T-helper 17 cell (primary cell): ENCODE data around the gene OR12D1. TPM values are rescaled to one million over a fixed set of nuclear protein-coding genes. Genes with fewer than 3 reads are reported as not detected.

Experiments
- total RNA-seq, 4 donors: library from RNA in 2 of 4; stranded (reverse) in 2 of 4; gene quantifications; one replicate each; pipeline ENCODE4 v1.2.3 and lab custom pipeline; 2022 to 2026

The OR12D1 gene
- total RNA-seq, 2 donors from 2014 or later: not detected

Other genes starting within 250 kb of the OR12D1 start
- gene OR2J2, start 244.0 kb upstream of the OR12D1 start, total RNA-seq: not detected
- gene OR14J1, start 113.2 kb upstream of the OR12D1 start, total RNA-seq: not detected
- not detected for gene OR5V1, start 46.1 kb upstream of the OR12D1 start, total RNA-seq
- not detected for gene OR12D3, start 39.6 kb upstream of the OR12D1 start, total RNA-seq
- not detected for gene OR12D2, start 19.3 kb upstream of the OR12D1 start, total RNA-seq
- gene OR10C1, start 24.4 kb downstream of the OR12D1 start, total RNA-seq: not detected
- not detected for gene OR11A1, start 42.1 kb downstream of the OR12D1 start, total RNA-seq
- gene OR2H1, start 42.2 kb downstream of the OR12D1 start, total RNA-seq: not detected
- not detected for gene MAS1L, start 73.0 kb downstream of the OR12D1 start, total RNA-seq
- not detected for gene UBD, start 144.8 kb downstream of the OR12D1 start, total RNA-seq
- not detected for gene OR2H2, start 170.2 kb downstream of the OR12D1 start, total RNA-seq
- 100 to 1,000 TPM; 101 to 139 TPM for gene GABBR1, start 218.3 kb downstream of the OR12D1 start, total RNA-seq
- not detected for gene MOG, start 242.2 kb downstream of the OR12D1 start, total RNA-seq